Measurements from ENCODE around the gene PCNX1.

The PCNX1 gene

GRCh38 chr14:71116568-71117122 is 209.4 kb downstream of the PCNX1 start:
- no peak overlapping the region for H3K4me3 ChIP-seq (replicated peaks; ENCODE audit: low read depth, low read length)
- TF ChIP-seq, protein P1, sequence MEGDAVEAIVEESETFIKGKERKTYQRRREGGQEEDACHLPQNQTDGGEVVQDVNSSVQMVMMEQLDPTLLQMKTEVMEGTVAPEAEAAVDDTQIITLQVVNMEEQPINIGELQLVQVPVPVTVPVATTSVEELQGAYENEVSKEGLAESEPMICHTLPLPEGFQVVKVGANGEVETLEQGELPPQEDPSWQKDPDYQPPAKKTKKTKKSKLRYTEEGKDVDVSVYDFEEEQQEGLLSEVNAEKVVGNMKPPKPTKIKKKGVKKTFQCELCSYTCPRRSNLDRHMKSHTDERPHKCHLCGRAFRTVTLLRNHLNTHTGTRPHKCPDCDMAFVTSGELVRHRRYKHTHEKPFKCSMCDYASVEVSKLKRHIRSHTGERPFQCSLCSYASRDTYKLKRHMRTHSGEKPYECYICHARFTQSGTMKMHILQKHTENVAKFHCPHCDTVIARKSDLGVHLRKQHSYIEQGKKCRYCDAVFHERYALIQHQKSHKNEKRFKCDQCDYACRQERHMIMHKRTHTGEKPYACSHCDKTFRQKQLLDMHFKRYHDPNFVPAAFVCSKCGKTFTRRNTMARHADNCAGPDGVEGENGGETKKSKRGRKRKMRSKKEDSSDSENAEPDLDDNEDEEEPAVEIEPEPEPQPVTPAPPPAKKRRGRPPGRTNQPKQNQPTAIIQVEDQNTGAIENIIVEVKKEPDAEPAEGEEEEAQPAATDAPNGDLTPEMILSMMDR (IDR thresholded peaks at IDR 0.05; ENCODE audit: low read depth, low read length, missing control alignments): no peak
- DNase-seq (ENCODE audit: extremely low read depth, low read depth): no peak

DNA sequence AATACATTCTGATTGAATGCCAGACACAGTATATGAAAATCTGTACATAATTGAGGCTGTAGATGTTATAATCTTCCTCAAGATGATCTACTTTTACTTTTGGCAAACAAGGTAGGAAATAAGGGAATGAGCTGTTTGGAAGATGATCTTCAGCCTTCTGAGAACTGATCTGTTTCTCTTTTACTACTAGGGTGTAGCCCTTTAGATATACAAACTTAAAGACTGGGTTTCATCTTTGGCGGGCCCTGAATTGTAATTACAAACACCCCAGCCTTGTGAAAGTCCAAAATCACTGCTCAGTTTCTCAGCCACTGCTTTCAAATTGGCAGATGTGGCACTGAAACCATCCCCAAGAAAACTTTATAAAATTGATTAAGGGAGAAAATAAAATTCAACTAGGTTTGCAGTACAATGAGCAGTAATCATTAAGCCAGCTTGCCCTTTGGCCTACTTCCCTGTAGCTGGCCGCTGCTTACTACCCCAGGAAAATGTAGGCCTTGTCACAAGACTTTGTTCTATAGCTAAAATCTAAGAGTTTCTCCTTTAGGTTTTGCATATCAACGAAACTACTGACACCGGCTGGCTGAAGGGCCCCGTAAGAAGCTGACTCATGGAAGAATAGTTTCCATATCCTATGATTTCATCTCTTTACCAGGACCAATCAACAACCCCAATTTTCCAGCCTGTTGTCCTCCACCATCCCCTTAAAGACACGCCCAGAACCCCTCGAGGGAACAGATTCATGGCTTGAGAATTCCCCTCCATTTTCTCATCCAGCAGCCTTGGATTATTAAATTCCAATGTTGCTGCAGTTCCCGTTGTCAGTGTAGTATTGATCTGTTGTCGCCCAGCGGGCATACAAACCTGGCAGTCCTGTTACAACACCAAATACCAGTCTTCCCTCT is 210.8 kb downstream of the PCNX1 start:
- TF ChIP-seq, protein P1 (IDR thresholded peaks at IDR 0.05; ENCODE audit: low read depth, low read length, missing control alignments): no peak
- no peak overlapping the region for H3K4me3 ChIP-seq (replicated peaks; ENCODE audit: low read depth, low read length)
- DNase-seq (ENCODE audit: extremely low read depth, low read depth): peak; percentile 46

DNA sequence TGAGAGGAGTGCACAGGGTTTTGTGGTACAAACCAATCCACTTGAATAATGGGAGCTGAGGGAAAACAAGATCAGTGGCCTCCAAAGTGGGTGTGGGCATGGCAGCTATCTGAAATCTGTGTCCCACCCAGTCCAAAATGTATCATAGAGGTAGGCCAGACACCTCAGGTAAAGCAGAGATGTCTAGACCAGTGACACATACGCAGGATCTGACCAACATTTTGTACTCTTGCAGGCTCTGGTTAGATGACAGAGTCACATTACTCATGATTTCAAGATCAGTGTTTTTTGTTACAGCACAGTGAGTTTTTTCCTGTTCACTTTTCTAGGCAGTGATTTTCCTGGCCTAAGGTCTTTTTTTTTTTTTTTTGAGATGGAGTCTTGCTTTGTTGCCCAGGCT is 211.8 kb downstream of the PCNX1 start:
- TF ChIP-seq, protein P1 (IDR thresholded peaks at IDR 0.05; ENCODE audit: low read depth, low read length, missing control alignments): no peak
- no peak for DNase-seq (ENCODE audit: extremely low read depth, low read depth)
- no peak overlapping the region for H3K4me3 ChIP-seq (replicated peaks; ENCODE audit: low read depth, low read length)

- H3K4me3 ChIP-seq (replicated peaks; ENCODE audit: low read depth, low read length): no peak overlapping the region
- DNase-seq (ENCODE audit: extremely low read depth, low read depth): no peak
- TF ChIP-seq, protein P1 (IDR thresholded peaks at IDR 0.05; ENCODE audit: low read depth, low read length, missing control alignments): no peak
Observed at GRCh38 chr14:71119832-71120231, 212.6 kb downstream of the PCNX1 start.

DNA sequence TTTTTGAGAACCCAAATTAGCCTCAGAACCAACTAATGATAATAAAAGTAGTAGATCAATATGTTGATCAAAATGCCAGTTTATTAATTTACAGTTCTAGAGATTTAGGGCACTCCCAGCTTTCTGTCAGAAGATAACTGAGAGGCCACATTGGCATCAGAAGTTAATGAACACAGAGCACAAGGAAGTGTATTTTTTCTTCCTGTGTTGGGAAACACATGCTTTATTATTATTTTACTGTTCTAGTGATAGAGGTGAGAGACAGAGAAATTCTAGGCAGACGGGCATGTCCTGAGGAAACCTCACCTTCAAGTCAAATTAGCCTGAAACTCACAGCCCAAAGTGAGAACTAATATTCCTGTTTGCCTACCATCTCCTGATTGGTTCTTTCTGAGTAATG is 213.7 kb downstream of the PCNX1 start:
- H3K4me3 ChIP-seq (replicated peaks; ENCODE audit: low read depth, low read length): no peak overlapping the region
- DNase-seq (ENCODE audit: extremely low read depth, low read depth): no peak
- TF ChIP-seq, protein P1 (IDR thresholded peaks at IDR 0.05; ENCODE audit: low read depth, low read length, missing control alignments): no peak

DNA sequence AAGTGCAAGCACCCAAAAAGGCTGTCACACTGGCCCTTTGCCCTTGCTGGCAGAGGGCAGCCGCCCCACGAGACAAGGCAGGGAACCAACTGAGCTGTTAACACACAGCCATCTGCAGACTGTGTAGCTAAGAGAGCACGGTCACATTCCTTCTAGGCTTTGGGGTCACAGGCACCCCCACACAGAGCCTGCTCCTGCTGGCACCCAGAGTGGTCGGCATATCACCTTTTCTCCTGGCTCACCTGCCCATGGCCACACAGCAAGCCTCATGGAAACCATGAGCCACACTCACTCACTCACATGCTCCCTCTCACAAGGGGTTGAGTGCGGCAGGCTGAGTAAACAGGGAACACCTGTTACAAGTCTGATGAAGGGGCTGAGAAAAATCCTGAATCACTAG is 214.5 kb downstream of the PCNX1 start:
- TF ChIP-seq, protein P1 (IDR thresholded peaks at IDR 0.05; ENCODE audit: low read depth, low read length, missing control alignments): no peak
- DNase-seq (ENCODE audit: extremely low read depth, low read depth): no peak
- no peak overlapping the region for H3K4me3 ChIP-seq (replicated peaks; ENCODE audit: low read depth, low read length)

All from HFF-Myc (cell line).